Subcutaneous abdominal adipose tissue (tissue), 5 donors: ENCODE data around the gene SLC24A1.

ENCODE experiments used
- H3K27ac ChIP-seq: one replicate; pipeline ENCODE4 v1.7.0; 2013; ENCODE audit warnings: low read depth, mild to moderate bottlenecking, inconsistent platforms, low read length, moderate library complexity
- H3K27me3 ChIP-seq, 5 donors: one replicate each; pipeline ENCODE4 v1.7.0; 2013; ENCODE audit warnings: low read length in 5 of 5, inconsistent platforms in 1 of 5; ENCODE audit not compliant: control insufficient read depth in 5 of 5, insufficient read depth in 4 of 5
- H3K36me3 ChIP-seq, 5 donors: one replicate each; pipeline ENCODE4 v1.7.0; 2013; ENCODE audit warnings: low read length in 5 of 5; ENCODE audit not compliant: control insufficient read depth in 5 of 5, insufficient read depth in 5 of 5
- H3K4me1 ChIP-seq, 5 donors: one replicate each; pipeline ENCODE4 v1.7.0; 2013; ENCODE audit warnings: low read length in 5 of 5, mild to moderate bottlenecking in 3 of 5, moderate library complexity in 1 of 5; ENCODE audit not compliant: control insufficient read depth in 5 of 5, insufficient read depth in 5 of 5
- H3K4me3 ChIP-seq, 5 donors: one replicate each; pipeline ENCODE4 v1.7.0; 2013; ENCODE audit warnings: low read length in 5 of 5, low read depth in 1 of 5
- H3K9ac ChIP-seq, 5 donors: one replicate each; pipeline ENCODE4 v1.7.0; 2013; ENCODE audit warnings: low read length in 5 of 5, mild to moderate bottlenecking in 4 of 5, moderate library complexity in 3 of 5
- H3K9me3 ChIP-seq, 5 donors: one replicate each; pipeline ENCODE4 v1.7.0; 2013; ENCODE audit warnings: low read length in 5 of 5; ENCODE audit not compliant: control insufficient read depth in 5 of 5
- donor health status: healthy.
- donor health status: healthy.
- donor health status: healthy.
- donor health status: healthy.
- donor health status: healthy.

Gene SLC24A1

GRCh38 chr15:65650312-65651041 is 28.7 kb downstream of the SLC24A1 start:
- Histone ChIP-seq H3K4me3 (no peak overlapping the region), H3K36me3 (peaks cover 17 to 44% (median 24%) of the 10 kb centered on the region in 5 donors), H3K4me1 (no peaks in the 10 kb centered on the region), H3K27ac (no peak overlapping the region), H3K9me3 (no peaks in the 10 kb centered on the region), H3K27me3 (no peaks in the 10 kb centered on the region), H3K9ac (no peak overlapping the region)

- Histone ChIP-seq H3K9me3 (no peaks in the 10 kb centered on the region), H3K36me3 (peaks cover 17 to 49% (median 29%) of the 10 kb centered on the region in 5 donors), H3K4me3 (no peak overlapping the region), H3K9ac (no peak overlapping the region), H3K27me3 (no peaks in the 10 kb centered on the region), H3K27ac (no peak overlapping the region), H3K4me1 (no peaks in the 10 kb centered on the region)
Measured at GRCh38 chr15:65651042-65651322, 29.2 kb downstream of the SLC24A1 start.

- H3K36me3 ChIP-seq: peaks cover 17 to 51% (median 30%) of the 10 kb centered on the region in 5 donors
- H3K27ac ChIP-seq: no peak overlapping the region
- no peaks in the 10 kb centered on the region for H3K27me3 ChIP-seq
- no peaks in the 10 kb centered on the region for H3K9me3 ChIP-seq
- no peak overlapping the region for H3K9ac ChIP-seq
- no peaks in the 10 kb centered on the region for H3K4me1 ChIP-seq
- H3K4me3 ChIP-seq: no peak overlapping the region
Measured at GRCh38 chr15:65651831-65652749, 30.4 kb downstream of the SLC24A1 start.

GRCh38 chr15:65653341-65653740 is 31.6 kb downstream of the SLC24A1 start:
- Histone ChIP-seq H3K36me3 (peaks cover 17 to 57% (median 32%) of the 10 kb centered on the region in 5 donors), H3K27ac (no peak overlapping the region), H3K9me3 (no peaks in the 10 kb centered on the region), H3K4me1 (no peaks in the 10 kb centered on the region), H3K9ac (no peak overlapping the region), H3K4me3 (no peak overlapping the region), H3K27me3 (no peaks in the 10 kb centered on the region)

GRCh38 chr15:65653801-65654521 is 32.2 kb downstream of the SLC24A1 start:
- H3K9ac ChIP-seq: no peak overlapping the region
- H3K9me3 ChIP-seq: no peaks in the 10 kb centered on the region
- peaks cover 17 to 57% (median 32%) of the 10 kb centered on the region in 5 donors for H3K36me3 ChIP-seq
- H3K4me3 ChIP-seq: no peak overlapping the region
- H3K27ac ChIP-seq: no peak overlapping the region
- no peaks in the 10 kb centered on the region for H3K27me3 ChIP-seq
- H3K4me1 ChIP-seq: no peaks in the 10 kb centered on the region

GRCh38 chr15:65655026-65655425 is 33.3 kb downstream of the SLC24A1 start:
- Histone ChIP-seq H3K9me3 (no peaks in the 10 kb centered on the region), H3K4me1 (no peaks in the 10 kb centered on the region), H3K36me3 (peaks cover 19 to 56% (median 32%) of the 10 kb centered on the region in 5 donors), H3K9ac (no peak overlapping the region), H3K27ac (no peak overlapping the region), H3K27me3 (no peaks in the 10 kb centered on the region), H3K4me3 (no peak overlapping the region)

- Histone ChIP-seq H3K27ac (no peak overlapping the region), H3K9ac (no peak overlapping the region), H3K4me3 (no peak overlapping the region), H3K36me3 (peaks cover 21 to 52% (median 33%) of the 10 kb centered on the region in 5 donors), H3K27me3 (no peaks in the 10 kb centered on the region), H3K9me3 (no peaks in the 10 kb centered on the region), H3K4me1 (no peaks in the 10 kb centered on the region)
Measured at GRCh38 chr15:65655457-65655856, 33.7 kb downstream of the SLC24A1 start.

- H3K27me3 ChIP-seq: no peaks in the 10 kb centered on the region
- H3K9ac ChIP-seq: no peak overlapping the region
- no peaks in the 10 kb centered on the region for H3K9me3 ChIP-seq
- H3K36me3 ChIP-seq: peaks cover 10 to 41% (median 26%) of the 10 kb centered on the region in 5 donors
- H3K4me1 ChIP-seq: no peaks in the 10 kb centered on the region
- H3K27ac ChIP-seq: no peak overlapping the region
- H3K4me3 ChIP-seq: no peak overlapping the region
Measured at GRCh38 chr15:65659502-65660052, 37.8 kb downstream of the SLC24A1 start.

- Histone ChIP-seq H3K27me3 (no peaks in the 10 kb centered on the region), H3K36me3 (peaks cover 15 to 42% (median 25%) of the 10 kb centered on the region in 5 donors), H3K27ac (no peak overlapping the region), H3K4me3 (no peak overlapping the region), H3K4me1 (no peaks in the 10 kb centered on the region), H3K9ac (no peak overlapping the region), H3K9me3 (no peaks in the 10 kb centered on the region)
Measured at GRCh38 chr15:65660927-65661326, 39.2 kb downstream of the SLC24A1 start.
